K562 (cell line): ENCODE measurements around the gene LMBR1. TPM values are rescaled to one million over a fixed set of nuclear protein-coding genes. Genes with fewer than 3 reads are reported as not detected.

Source experiments
- AFF1 ChIP-seq, 2 experiments: fragments of 450-650 bp; IDR thresholded peaks; 2 replicates each; pipeline ENCODE4 v1.6.1; 2018; ENCODE audit warnings: mild to moderate bottlenecking in 2 of 2, low read depth in 1 of 2; ENCODE audit not compliant: partially characterized antibody in 2 of 2
- ASH1L ChIP-seq: fragments of 450-650 bp; IDR thresholded peaks from 2 replicates; pipeline ENCODE4 v1.6.1; 2018; ENCODE audit warnings: borderline replicate concordance, mild to moderate bottlenecking, low read depth; ENCODE audit not compliant: partially characterized antibody
- CBX5 ChIP-seq: IDR thresholded peaks from 2 replicates; pipeline ENCODE4 v1.6.1; 2014; ENCODE audit warnings: low read depth, borderline replicate concordance
- EP400 ChIP-seq: fragments of 450-650 bp; IDR thresholded peaks from 2 replicates; pipeline ENCODE4 v1.6.1; 2017; ENCODE audit warnings: antibody characterized with exemption, mild to moderate bottlenecking, moderate library complexity
- HNRNPK ChIP-seq: fragments of 200-400 bp; formaldehyde crosslinking; IDR thresholded peaks from one replicate; pipeline ENCODE4 v1.6.1; 2018; ENCODE audit warnings: mild to moderate bottlenecking, low read depth, low read length; ENCODE audit not compliant: poor library complexity, severe bottlenecking
- MLLT1 ChIP-seq, 2 experiments: fragments of 450-650 bp; IDR thresholded peaks; 2 replicates each; pipeline ENCODE4 v1.6.1; 2016
- NCOA1 ChIP-seq: fragments of 450-650 bp; IDR thresholded peaks from 2 replicates; pipeline ENCODE4 v1.6.1; 2016; ENCODE audit warnings: low read depth
- PML ChIP-seq: IDR thresholded peaks from 2 replicates; pipeline ENCODE4 v1.6.1; 2012; ENCODE audit warnings: low read length, inconsistent platforms
- RBM14 ChIP-seq: fragments of 200-400 bp; formaldehyde crosslinking; IDR thresholded peaks from 2 replicates; pipeline ENCODE4 v1.6.1; 2018; ENCODE audit warnings: low read depth, mild to moderate bottlenecking, low read length, moderate library complexity, borderline replicate concordance; ENCODE audit not compliant: insufficient read depth
- THAP12 ChIP-seq: fragments of 250-450 bp; sonication (Bioruptor Pico); IDR thresholded peaks from 2 replicates; pipeline ENCODE4 v1.9.0; 2021; ENCODE audit warnings: mild to moderate bottlenecking, inconsistent platforms
- ZBTB1 ChIP-seq: sonication (generic); formaldehyde crosslinking; IDR thresholded peaks from 2 replicates; pipeline ENCODE4 v1.8.1; 2023; ENCODE audit warnings: missing genetic modification reagents, low read depth, mild to moderate bottlenecking, borderline replicate concordance
- ZNF217 ChIP-seq: sonication (generic); formaldehyde crosslinking; IDR thresholded peaks from 2 replicates; pipeline ENCODE4 v1.8.0; 2022; ENCODE audit warnings: mild to moderate bottlenecking, missing genetic modification reagents
- ZNF24 ChIP-seq: fragments of 450-650 bp; IDR thresholded peaks from 2 replicates; pipeline ENCODE4 v1.6.1; 2016
- ZNF780A ChIP-seq: fragments of 250-450 bp; sonication (Bioruptor Pico); IDR thresholded peaks from 2 replicates; pipeline ENCODE4 v1.5.0; 2021; ENCODE audit warnings: mild to moderate bottlenecking
- polyA plus RNA-seq, 8 experiments: library from polyadenylated mRNA; depleted of rRNA in 4 of 8; stranded (reverse) in 5 of 8; unstranded in 3 of 8; fragments of >200 nt; fragmentation: Nextera tagmentation in 2 of 8; fragmentation: Illumina TruSeq in 1 of 8; extraction: Ambion mirVana in 2 of 8; extraction: Trizol in 1 of 8; gene quantifications; 2 replicates each; pipeline versions ENCODE4 v1.2.1 to v1.2.3, GENCODE V29; 2011 to 2014; ENCODE audit warnings: inconsistent platforms in 1 of 8, missing spikeins in 1 of 8
- total RNA-seq, 7 experiments: library from RNA; depleted of rRNA in 6 of 7; stranded (reverse); fragments of >200 nt in 6 of 7; fragmentation: Illumina TruSeq in 2 of 7; extraction: Trizol in 2 of 7; gene quantifications; 2 replicates each; pipeline versions ENCODE4 v1.2.1 to v1.2.3, GENCODE V29; 2011 to 2021; ENCODE audit warnings: low replicate concordance in 1 of 7

Gene LMBR1
- total and polyA plus RNA-seq, 9 of the 15 experiments (the other 6 are each of a cell fraction or from before 2014, with no cell fraction given) = 7.7 to 90.0 (median 59.9) TPM

GRCh38 chr7:156639426-156640256 is 253.3 kb downstream of the LMBR1 start (continued):
- TF ChIP-seq AFF1 (IDR thresholded peaks at IDR 0.05; ENCODE audit: low read depth in 1 of 2, partially characterized antibody in 2 of 2) = peak in 1 of 2 experiments; percentile 52
- TF ChIP-seq ZNF780A (CRISPR knock-in tag) = no peak
- TF ChIP-seq PML = 0 out of 2 replicates have a peak, but pooled peaks have one; percentile 8
- peak; percentile 2; the same call in 1 of the 2 replicates for TF ChIP-seq CBX5
- TF ChIP-seq THAP12 (CRISPR knock-in tag) = peak; percentile 37; the same call in 1 of the 2 replicates
- TF ChIP-seq EP400 = peak; percentile 74
- peak; percentile 50 for TF ChIP-seq ASH1L
- TF ChIP-seq MLLT1 (IDR thresholded peaks at IDR 0.05) = peak in 1 of 2 experiments; percentile 82; a peak in 2 of 4 replicates
- no peak for TF ChIP-seq HNRNPK
- TF ChIP-seq NCOA1 = 0 out of 2 replicates have a peak, but pooled peaks have one; percentile 39
- no peak for TF ChIP-seq ZNF217
- TF ChIP-seq ZNF24 = no peak
- peak; percentile 95; the same call in 1 of the 2 replicates for TF ChIP-seq RBM14
- no peak for TF ChIP-seq ZBTB1
